ENCODE results near the gene APOB.

DNA sequence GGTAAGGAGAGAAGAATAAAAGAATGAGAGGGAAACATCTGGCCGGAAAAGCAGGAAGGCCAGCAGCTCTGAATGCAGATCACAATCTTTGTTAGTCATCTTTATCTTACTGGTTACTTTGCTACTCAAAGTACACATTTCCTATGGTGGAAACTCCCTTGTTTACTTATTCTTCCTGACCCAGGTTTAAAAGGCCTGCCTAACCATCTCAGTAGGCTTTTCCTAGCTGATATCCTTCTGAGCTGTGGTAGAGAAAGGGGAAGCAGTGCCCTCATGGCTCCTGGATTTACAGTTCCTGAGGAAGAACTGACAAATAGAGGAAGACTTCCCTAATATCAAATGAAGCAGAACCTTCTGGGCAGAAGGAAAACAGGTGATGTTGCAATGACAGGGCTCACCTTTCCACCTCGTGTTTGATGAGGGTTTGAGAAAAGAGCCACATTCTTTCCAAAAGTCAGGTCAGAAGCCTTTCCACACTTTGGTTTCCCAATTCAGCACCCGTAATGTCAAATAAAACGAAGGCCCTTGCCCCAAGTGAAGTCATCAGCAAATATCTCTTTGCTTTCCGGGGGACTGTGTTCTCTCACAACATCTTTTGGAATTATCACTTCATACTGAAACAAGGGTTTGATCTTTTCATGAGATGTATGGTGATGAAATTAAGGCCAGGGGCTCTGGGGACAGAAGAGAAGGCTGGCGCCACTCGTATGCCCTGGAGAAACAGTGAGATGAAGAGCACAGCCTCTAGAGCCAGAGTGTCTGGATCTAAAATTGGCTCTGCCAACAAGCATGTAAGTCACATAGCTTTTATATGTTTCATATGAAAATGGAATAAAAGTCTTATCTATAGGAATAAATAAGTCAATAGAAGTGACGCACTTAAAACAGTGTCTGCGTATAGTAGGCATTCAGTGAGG, 26.7 kb upstream of the APOB start:
- TF ChIP-seq EZH2 (IDR thresholded peaks at IDR 0.05; ENCODE audit: insufficient read depth, poor library complexity, severe bottlenecking) (no peak), EZH2phosphoT487 (IDR thresholded peaks at IDR 0.05; ENCODE audit: insufficient read depth, low read depth) (no peak)
